ENCODE results near the gene GFRA4.
A peak's percentile ranks its signal among the peaks of the same experiment; 100 is the strongest.

Gene GFRA4

DNA sequence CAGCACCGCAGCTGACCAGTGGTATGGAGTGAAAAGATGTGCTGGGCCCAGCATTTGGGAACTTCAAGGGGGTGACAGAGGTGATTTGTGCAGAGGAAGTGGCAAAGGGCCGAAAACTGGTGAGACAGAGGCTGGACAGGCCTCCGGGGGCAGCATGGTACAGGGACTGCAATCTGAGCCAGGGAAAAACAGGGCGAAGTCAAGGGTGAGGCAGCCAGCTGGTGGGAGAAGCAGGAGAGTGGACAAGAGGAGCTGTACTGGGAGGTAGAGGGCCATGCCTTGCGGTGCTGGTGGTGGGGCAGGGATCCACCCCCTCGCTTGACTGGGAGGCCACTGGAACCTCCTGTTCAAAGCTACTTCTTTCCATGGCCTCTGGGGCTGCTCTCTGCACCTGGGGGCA, 7.3 kb upstream of the GFRA4 start:
- peaks cover 29% of the 10 kb centered on the region for H3K27me3 Mint-ChIP-seq (ENCODE audit: low read depth)
- no peak overlapping the region for H3K27ac Mint-ChIP-seq
- peaks cover 14% of the 10 kb centered on the region for H3K4me1 Mint-ChIP-seq
- H3K4me3 Mint-ChIP-seq = no peak overlapping the region
- TF ChIP-seq, protein P1, sequence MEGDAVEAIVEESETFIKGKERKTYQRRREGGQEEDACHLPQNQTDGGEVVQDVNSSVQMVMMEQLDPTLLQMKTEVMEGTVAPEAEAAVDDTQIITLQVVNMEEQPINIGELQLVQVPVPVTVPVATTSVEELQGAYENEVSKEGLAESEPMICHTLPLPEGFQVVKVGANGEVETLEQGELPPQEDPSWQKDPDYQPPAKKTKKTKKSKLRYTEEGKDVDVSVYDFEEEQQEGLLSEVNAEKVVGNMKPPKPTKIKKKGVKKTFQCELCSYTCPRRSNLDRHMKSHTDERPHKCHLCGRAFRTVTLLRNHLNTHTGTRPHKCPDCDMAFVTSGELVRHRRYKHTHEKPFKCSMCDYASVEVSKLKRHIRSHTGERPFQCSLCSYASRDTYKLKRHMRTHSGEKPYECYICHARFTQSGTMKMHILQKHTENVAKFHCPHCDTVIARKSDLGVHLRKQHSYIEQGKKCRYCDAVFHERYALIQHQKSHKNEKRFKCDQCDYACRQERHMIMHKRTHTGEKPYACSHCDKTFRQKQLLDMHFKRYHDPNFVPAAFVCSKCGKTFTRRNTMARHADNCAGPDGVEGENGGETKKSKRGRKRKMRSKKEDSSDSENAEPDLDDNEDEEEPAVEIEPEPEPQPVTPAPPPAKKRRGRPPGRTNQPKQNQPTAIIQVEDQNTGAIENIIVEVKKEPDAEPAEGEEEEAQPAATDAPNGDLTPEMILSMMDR (IDR thresholded peaks at IDR 0.05; ENCODE audit: unreplicated experiment in 3 of 3) = no peak
- no peaks in the 10 kb centered on the region for H3K9me3 Mint-ChIP-seq
- no peaks in the 10 kb centered on the region for H3K36me3 Mint-ChIP-seq (ENCODE audit: low read depth)

- H3K27me3 Mint-ChIP-seq (ENCODE audit: low read depth) = peaks cover 23% of the 10 kb centered on the region
- H3K27ac Mint-ChIP-seq = peak overlapping the region in 1 of 3 experiments; percentile 57
- TF ChIP-seq, protein P1 (IDR thresholded peaks at IDR 0.05; ENCODE audit: unreplicated experiment in 3 of 3) = no peak
- H3K9me3 Mint-ChIP-seq = no peaks in the 10 kb centered on the region
- H3K4me3 Mint-ChIP-seq = no peak overlapping the region
- H3K4me1 Mint-ChIP-seq = peaks cover 19% of the 10 kb centered on the region
- no peaks in the 10 kb centered on the region for H3K36me3 Mint-ChIP-seq (ENCODE audit: low read depth)
Observed at GRCh38 chr20:3669710-3670367, 6.6 kb upstream of the GFRA4 start.

- H3K4me3 Mint-ChIP-seq = peak overlapping the region in 1 of 3 experiments; percentile 34
- TF ChIP-seq, protein P1 (IDR thresholded peaks at IDR 0.05; ENCODE audit: unreplicated experiment in 3 of 3) = no peak
- H3K9me3 Mint-ChIP-seq = no peaks in the 10 kb centered on the region
- peaks cover 28% of the 10 kb centered on the region for H3K27me3 Mint-ChIP-seq (ENCODE audit: low read depth)
- H3K4me1 Mint-ChIP-seq = peaks cover 27% of the 10 kb centered on the region
- no peaks in the 10 kb centered on the region for H3K36me3 Mint-ChIP-seq (ENCODE audit: low read depth)
- H3K27ac Mint-ChIP-seq = no peak overlapping the region
Observed at GRCh38 chr20:3667434-3668037, 4.3 kb upstream of the GFRA4 start.

GRCh38 chr20:3663858-3664257, 659 bp upstream of the GFRA4 start:
- H3K27me3 Mint-ChIP-seq (ENCODE audit: low read depth) = peaks cover 48% of the 10 kb centered on the region
- H3K27ac Mint-ChIP-seq = no peak overlapping the region
- no peak overlapping the region for H3K4me3 Mint-ChIP-seq
- H3K9me3 Mint-ChIP-seq = no peaks in the 10 kb centered on the region
- TF ChIP-seq, protein P1 (IDR thresholded peaks at IDR 0.05; ENCODE audit: unreplicated experiment in 3 of 3) = no peak
- no peaks in the 10 kb centered on the region for H3K36me3 Mint-ChIP-seq (ENCODE audit: low read depth)
- H3K4me1 Mint-ChIP-seq = peaks cover 29% of the 10 kb centered on the region

DNA sequence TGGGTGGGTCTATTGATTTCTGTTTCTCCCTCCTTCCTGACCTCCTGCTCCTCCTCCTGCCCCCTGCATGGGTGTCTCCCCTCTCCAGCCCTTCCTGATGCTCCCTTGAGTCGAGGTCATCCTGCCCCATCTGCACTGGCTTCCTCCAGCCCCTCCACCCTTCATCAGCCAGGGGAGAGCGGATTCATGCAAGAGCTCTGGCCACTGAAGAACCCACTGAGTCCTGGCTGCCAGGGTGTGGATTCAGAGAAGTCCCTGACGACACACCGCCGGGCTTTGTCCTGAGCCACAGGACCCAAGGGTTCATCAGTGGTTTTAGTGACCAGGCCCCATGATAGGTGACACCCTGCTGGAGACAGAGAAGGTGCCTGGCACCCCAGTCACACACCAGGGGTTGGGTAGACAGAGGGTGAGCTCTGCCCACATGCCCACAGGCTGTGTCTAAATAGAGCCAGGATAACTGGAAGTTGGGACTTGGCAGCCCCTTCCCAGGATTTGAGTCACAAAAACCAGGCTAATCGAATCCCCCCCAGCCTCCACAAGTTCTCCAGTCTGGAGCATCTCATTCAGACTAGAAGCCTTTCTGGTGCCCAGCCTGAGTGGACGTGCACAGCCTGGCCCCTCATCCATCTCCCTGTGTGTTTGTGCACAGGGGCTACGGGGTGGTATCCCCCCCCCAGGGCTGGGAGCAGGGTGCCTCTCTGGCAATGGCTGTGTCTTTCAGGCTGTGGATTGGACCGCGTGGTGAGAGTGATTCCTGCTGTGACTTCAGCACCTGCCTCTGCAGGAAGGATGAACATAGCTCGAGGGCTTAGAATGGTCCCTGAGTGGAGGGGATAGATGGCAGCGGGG, 1.2 kb downstream of the GFRA4 start:
- peaks cover 28% of the 10 kb centered on the region for H3K4me1 Mint-ChIP-seq
- peaks cover 62% of the 10 kb centered on the region for H3K27me3 Mint-ChIP-seq (ENCODE audit: low read depth)
- peak overlapping the region in 1 of 3 experiments; percentile 26 for H3K4me3 Mint-ChIP-seq
- H3K27ac Mint-ChIP-seq = no peak overlapping the region
- no peaks in the 10 kb centered on the region for H3K36me3 Mint-ChIP-seq (ENCODE audit: low read depth)
- TF ChIP-seq, protein P1 (IDR thresholded peaks at IDR 0.05; ENCODE audit: unreplicated experiment in 3 of 3) = no peak
- no peaks in the 10 kb centered on the region for H3K9me3 Mint-ChIP-seq
